ENCODE data around the gene TBC1D22A.

The TBC1D22A gene

GRCh38 chr22:46933040-46933930 is 170.8 kb downstream of the TBC1D22A start:
- peaks cover 21% of the 10 kb centered on the region for H3K36me3 Mint-ChIP-seq (ENCODE audit: low read depth)
- H3K9me3 Mint-ChIP-seq = no peaks in the 10 kb centered on the region
- TF ChIP-seq CTCF (IDR thresholded peaks at IDR 0.05; ENCODE audit: unreplicated experiment in 3 of 3) = no peak
- peaks cover 25% of the 10 kb centered on the region for H3K4me1 Mint-ChIP-seq
- no peak overlapping the region for H3K4me3 Mint-ChIP-seq
- H3K27ac Mint-ChIP-seq = no peak overlapping the region
- no peaks in the 10 kb centered on the region for H3K27me3 Mint-ChIP-seq (ENCODE audit: low read depth)

- Mint-ChIP-seq H3K36me3 (ENCODE audit: low read depth) (peaks cover 23% of the 10 kb centered on the region), H3K27ac (peak overlapping the region in 1 of 3 experiments; percentile 41), H3K4me1 (peaks cover 25% of the 10 kb centered on the region)
These were observed 171.8 kb downstream of the TBC1D22A start for GRCh38 chr22:46934172-46934745.

GRCh38 chr22:46934746-46935491 is 172.5 kb downstream of the TBC1D22A start:
- Mint-ChIP-seq H3K27me3 (ENCODE audit: low read depth) (no peaks in the 10 kb centered on the region), H3K36me3 (ENCODE audit: low read depth) (peaks cover 27% of the 10 kb centered on the region), H3K4me1 (peaks cover 25% of the 10 kb centered on the region), H3K4me3 (no peak overlapping the region), H3K9me3 (no peaks in the 10 kb centered on the region), H3K27ac (peak overlapping the region; percentile 7 to 40 (median 18))
- no peak for TF ChIP-seq CTCF (IDR thresholded peaks at IDR 0.05; ENCODE audit: unreplicated experiment in 3 of 3)

More at GRCh38 chr22:46934172-46934745, 171.8 kb downstream of the TBC1D22A start:
- no peaks in the 10 kb centered on the region for H3K27me3 Mint-ChIP-seq (ENCODE audit: low read depth)
- no peak for TF ChIP-seq CTCF (IDR thresholded peaks at IDR 0.05; ENCODE audit: unreplicated experiment in 3 of 3)
- no peaks in the 10 kb centered on the region for H3K9me3 Mint-ChIP-seq
- H3K4me3 Mint-ChIP-seq = no peak overlapping the region

GRCh38 chr22:46935506-46936377 is 173.3 kb downstream of the TBC1D22A start:
- Mint-ChIP-seq H3K4me1 (peaks cover 25% of the 10 kb centered on the region), H3K4me3 (peak overlapping the region in 1 of 3 experiments; percentile 2)

More at GRCh38 chr22:46935506-46936377, 173.3 kb downstream of the TBC1D22A start:
- Mint-ChIP-seq H3K9me3 (no peaks in the 10 kb centered on the region), H3K27me3 (ENCODE audit: low read depth) (no peaks in the 10 kb centered on the region), H3K27ac (peak overlapping the region; percentile 35 to 79 (median 40)), H3K36me3 (ENCODE audit: low read depth) (peaks cover 27% of the 10 kb centered on the region)
- no peak for TF ChIP-seq CTCF (IDR thresholded peaks at IDR 0.05; ENCODE audit: unreplicated experiment in 3 of 3)
